ENCODE measurements around the gene CDC45.

CDC45 gene

DNA sequence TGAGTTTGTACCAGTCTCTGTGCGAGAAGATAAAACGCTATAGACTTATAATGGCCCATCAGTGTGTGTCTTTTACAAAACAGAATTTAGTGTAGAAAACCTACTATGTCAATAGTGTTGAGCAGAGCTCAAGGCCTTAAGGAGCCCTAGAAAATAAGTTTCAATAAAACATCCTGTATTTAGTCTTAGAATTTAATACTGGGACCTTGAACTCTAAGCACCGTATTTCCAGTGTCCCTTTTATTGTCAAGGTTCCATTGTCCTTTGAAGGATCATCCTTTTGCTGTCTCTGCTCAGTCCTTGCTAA lies 16.6 kb downstream of the CDC45 start:
- DNase-seq = no peak

DNA sequence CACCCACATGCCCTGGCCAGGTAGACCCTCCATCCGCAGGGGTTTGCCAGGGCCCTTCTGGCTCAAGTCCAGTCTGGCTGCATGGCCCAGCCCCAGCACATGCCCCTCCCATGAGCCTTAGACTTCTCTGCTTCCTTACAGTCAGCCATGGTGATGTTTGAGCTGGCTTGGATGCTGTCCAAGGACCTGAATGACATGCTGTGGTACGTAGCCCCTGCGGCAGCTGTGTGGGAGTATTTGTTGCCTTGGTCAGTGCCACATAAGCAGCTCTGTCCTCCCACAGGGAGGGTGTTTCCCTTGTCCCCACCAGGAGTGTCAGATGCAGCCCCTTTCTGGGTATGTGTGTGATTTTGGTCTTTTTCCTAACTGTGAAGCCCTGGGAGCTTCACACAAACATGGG lies 17.5 kb downstream of the CDC45 start:
- DNase-seq = no peak

DNA sequence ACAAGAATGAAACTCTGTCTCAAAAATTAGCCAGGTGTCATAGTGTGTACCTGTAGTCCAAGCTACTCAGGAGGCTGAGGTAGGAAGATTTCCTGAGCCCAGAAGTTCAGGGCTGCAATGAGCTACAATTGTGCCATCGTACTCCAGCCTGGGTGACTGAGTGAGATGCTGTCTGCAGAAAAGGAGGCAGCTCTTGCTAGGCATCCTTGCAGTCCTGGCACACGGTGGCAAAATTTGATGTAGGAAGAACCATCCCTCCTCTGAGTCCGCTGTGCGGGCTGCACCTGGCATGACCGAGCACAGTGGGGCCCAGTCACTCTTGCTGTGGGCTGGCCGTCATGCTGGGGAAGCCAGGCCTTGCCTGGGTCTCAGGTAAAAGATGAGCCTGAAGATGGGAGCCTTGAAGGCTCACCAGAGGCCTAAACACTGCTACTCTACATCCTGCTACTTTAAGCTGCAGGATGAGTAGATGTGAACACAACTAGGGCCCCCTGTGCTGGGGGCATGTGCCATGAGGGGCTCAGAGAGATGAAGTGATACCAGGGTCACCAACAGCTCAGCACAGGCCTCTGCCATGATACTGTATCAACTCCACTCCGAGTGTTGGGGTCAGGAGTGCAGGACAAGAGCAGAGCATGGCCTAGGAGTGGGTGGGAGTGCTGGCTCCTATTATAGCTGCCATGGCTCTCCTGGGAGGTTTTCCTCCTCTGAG lies 18.6 kb downstream of the CDC45 start:
- no peak for DNase-seq

DNA sequence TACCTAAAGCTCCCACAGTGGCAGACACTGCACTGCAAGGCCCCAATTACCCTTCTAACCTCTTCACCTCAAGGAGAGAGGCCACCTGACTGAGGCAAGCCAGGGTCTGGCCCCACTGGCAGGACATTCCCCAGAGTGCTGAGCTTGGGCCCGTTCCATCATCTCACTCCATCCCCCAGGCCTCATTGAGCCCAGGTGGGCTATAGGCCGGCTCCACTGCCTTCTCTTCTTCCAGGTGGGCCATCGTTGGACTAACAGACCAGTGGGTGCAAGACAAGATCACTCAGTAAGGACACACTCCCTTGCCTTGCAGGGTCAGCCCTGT lies 19.1 kb downstream of the CDC45 start:
- no peak for DNase-seq

DNA sequence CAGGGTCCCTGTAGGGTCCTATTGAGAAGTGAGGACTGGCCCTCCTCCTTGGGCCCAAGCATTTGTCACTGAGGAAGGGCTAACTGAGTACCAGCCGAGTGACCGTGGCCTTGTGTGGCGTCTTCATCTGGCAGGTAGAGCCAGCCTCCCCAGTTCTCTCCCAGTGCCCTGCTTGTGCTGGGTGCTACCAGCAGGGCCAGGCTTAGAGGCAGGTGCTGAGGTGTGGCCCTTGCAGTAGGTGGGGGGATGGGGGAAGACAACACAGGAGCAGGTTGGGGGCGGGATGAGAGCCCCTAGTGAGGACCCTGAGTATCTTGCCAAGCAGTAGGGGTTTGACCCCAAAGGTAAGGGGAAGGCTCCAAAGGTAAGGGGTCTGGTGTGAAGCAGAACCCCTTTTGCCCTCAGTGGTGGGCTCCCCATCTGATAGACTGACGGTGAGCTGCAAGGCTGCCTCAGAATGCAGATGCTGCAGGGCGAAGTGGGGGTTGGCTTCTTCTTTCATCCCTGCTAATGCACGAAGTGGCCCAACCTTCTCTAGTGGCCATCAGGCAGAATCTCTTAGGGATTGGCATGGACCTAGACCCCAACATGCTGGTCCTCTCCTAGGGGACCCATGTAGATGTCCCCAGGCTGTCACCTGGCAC lies 19.6 kb downstream of the CDC45 start:
- DNase-seq = no peak

DNA sequence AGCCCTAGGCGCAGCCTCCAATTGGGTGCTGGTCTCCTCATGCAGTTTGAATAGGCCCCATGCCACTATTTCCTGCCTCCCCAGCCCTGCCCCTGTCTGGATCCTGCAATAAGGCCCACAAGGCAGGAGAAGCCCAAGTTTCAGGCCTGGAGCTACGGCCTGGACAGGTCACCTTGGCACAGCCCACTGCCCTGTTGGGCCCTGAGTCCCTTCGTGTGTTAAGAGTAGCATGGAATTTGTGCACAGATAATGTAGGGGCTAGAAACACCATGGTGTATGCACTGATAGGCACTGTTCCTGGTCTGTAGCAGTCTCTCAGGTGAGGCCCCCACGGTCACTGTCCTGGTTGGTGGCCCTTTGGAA lies 20.1 kb downstream of the CDC45 start:
- DNase-seq = no peak

DNA sequence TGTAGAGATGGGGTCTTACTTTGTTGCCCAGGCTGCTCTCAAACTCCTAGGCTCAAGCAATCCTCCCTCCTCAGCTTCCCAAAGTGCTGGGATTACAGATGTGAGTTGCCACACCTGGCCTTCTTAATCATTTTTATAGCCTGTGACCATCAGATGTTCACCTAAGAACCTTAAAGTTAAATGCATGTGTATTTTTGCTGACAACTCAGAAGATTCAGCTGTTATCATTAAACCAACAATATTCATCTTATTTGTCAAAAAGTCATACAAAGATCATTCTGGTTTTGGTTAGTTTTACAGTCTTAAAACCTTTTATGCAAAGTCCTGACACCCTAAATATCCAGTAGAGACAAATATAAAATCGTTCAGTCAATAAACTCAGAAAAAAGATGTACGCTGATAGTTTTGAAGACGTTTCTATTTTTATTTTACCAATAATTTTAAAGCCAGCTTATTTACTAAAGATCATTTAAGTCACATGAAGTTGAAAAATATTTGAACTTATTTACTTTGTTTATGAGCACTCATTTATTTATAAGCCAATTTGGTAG lies 22.3 kb downstream of the CDC45 start:
- DNase-seq = no peak

DNA sequence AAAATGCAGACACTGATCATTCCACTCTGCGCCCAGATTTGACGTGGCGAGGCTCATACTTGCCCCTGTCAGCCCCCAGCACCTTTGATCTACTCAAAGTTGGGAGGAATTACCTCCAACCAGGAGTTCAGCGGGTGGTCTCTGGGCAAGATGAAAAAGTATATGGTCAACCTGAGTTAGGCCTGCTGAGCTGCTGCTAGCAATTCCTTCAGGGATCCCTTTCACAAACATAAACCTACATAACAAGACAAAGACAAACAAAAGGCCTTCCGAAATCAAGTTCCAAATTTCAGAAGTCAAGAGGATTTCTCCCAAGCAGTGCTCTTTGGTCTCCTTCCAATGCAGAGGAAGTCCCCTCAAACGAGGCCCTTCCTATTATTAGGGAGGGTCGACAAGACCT lies 23.6 kb downstream of the CDC45 start:
- DNase-seq = no peak

DNA sequence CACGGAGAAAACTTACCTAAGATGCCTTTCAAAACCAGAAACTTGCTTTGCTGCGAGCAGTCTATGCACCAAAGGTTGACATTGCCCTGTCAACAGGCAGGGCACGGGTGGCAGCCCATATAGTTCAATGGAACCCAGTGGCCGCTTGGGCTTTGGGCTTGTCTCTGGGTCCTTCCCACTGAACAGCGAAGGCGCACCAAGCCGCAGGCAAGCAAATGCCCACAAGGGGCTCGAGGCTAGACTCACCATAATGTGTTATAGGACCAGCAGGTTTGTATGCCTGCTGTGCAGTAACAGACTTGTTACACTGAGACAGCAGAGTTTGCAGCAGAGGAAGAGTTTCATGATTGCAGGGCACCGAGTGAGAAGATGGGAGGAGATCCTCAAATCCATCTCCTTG lies 24.1 kb downstream of the CDC45 start:
- no peak for DNase-seq

DNA sequence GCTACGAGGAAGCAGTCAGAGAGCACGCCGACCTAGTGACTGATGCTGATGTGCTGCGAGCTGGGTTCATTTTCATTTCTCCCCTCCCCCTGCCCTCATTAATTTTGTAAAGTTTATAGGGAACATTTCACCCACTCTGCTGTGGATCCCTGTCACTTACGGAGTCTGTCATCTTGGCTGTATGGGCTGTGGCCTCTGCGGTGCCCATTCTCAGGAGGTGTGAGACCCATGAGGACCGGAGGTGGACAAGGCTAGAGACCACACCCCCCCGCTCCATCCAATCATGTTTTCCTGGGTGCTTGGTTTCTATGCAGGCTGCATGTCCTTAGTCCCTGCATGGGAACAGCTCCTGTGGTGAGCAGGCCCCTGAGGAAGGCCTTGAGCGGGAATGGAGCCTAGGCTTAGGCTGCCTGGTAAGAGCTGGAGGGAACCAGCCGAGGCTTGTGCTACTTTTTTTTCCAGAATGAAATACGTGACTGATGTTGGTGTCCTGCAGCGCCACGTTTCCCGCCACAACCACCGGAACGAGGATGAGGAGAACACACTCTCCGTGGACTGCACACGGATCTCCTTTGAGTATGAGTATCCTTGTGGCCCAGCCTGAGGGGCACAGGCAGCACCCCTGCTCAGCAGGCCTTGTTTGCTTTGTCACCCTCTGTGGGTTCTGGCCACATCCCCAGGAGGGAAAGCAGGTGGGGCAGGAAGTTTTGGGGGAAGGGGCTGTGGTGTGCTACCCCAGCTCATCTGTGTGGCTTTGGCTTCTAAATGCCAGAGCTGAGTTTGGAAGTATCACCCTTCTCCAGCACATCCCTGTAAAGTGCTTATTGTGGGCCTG lies 25.4 kb downstream of the CDC45 start:
- DNase-seq = no peak

DNA sequence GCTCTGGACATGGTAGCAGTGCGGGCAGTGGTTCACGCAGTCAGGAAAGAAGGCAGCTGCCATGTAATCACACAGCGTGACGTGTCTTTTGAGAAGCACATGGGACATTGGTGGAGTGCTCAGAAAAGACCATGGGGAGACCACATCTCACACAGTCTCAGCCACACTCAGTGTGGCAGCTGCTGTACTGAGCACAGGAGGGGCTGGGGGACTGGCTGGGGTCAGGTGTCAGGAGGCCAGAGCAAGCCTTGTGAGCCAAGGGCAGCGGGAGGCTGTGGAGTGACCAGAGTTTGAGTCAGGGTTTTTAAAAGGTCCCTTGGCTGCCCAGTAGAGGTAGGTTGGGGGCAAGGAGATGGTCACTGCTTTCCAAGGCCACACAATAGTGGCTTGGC lies 26.0 kb downstream of the CDC45 start:
- DNase-seq = no peak

DNA sequence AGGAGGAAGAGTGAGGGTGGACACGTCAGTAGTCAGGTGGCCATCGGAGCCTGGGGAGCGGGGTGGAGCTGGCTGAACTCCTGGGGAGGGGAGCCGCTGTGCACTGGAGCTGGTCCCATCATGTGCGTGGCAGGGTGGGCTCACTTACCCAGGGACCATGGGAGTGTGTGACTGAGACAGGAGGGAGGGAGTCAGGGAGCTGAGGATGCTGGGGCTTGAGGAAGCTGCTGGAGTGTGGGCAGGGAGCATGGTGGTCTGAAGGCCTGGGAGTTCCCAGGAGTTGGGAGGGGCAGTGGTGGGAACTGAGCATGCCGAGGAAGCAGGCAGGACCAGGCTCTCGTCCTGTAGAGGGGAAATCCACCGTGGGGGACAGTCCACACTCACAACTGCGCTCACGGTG lies 26.5 kb downstream of the CDC45 start:
- DNase-seq = no peak

DNA sequence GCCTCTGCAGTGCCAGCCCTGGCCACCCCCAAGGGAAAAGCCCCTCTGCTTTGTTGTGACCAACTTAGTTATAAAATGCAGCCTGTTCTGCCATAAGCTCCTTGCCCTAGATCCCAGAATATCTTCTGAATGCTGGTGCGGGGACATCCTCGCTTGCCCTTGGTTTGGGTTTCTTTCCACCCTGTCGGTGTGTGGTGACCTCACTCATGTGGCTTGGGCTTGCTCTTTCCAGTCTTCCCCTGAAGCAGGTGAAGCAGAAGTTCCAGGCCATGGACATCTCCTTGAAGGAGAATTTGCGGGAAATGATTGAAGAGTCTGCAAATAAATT lies 27.8 kb downstream of the CDC45 start:
- DNase-seq = no peak

DNA sequence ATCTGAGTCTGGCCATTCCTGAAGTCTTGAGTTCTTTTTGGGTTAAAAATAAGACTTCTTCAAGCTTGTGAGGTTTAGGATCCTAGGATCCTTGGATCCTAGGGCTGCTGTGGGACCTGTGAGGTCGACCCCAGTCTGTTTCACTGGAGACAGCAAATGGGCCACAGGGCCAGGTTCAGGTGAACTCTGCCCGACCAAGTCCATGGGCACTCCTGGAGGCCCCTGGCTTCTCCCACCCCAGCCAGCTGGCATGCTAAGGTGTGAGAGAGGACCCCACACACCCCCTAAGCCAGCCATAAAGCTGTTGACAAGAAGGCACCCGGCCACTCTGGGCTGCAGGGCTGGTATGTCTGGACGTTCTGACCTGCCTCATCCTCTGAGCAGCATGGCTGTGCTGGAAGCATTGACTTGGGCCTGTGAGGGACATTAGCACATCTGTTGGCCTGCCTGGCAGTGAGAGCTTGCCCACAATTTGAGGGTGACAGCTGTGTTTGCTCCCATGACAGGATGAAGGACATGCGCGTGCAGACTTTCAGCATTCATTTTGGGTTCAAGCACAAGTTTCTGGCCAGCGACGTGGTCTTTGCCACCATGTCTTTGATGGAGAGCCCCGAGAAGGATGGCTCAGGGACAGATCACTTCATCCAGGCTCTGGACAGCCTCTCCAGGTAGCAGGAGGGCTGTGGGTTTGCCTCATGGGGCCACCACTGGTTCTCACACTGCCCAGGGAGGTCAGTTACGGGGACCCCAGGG lies 28.5 kb downstream of the CDC45 start:
- DNase-seq = no peak

DNA sequence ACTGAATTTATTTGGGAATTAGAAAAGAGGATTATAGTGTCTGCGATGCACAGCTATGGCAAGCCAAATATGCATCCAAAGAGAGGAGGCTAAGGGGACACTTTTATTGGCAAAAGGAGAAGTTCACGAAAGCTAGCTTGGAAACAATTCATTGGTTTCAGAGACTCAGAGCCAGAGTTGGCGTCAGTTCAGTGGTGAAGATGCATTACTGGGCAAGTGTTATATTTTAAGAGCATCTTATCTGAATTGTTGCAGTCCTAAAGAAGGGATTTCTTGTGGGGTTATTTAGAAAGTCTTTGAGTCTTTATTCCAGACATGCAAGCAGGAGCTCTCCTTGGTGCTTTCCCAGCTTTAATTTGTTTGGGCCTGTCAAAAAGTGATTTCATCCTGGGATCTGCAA lies 29.5 kb downstream of the CDC45 start:
- DNase-seq = no peak

DNA sequence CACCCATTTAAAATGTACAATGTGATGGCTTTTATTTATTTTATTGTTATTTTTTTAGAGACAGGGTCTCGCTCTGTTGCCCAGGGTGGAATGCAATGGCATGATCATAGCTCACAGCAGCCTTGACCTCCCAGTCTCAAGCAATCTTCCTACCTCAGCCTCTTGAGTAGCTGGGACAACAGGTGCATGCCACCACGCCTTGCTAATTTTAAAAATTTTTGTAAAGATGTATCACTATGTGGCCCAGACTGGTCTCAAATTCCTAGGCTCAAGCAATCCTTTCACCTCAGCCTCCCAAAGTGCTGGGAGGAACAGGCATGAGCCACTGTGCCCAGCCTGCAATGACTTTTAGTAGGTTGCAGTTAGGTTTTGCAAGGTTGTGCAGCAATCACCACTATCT lies 30.2 kb downstream of the CDC45 start:
- DNase-seq = no peak

DNA sequence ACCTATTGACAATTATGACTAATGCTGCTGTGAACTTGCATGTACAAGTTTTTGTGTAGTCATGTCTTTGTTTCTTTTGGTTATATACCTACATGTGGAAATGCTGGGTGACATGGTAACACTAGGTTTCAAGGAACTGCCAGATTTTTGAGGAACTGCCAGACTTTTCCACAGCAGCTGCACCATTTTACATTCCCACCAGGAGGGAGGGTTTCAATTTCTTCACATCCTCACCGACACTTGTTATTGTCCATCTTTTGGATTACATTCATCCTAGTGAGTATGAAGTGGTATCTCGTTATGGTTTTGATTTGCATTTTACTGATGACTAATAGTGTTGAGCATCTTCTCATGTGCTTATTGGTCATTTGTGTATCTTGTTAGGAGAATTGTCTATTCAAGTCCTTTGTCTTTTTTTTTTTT lies 31.2 kb downstream of the CDC45 start:
- no peak for DNase-seq

DNA sequence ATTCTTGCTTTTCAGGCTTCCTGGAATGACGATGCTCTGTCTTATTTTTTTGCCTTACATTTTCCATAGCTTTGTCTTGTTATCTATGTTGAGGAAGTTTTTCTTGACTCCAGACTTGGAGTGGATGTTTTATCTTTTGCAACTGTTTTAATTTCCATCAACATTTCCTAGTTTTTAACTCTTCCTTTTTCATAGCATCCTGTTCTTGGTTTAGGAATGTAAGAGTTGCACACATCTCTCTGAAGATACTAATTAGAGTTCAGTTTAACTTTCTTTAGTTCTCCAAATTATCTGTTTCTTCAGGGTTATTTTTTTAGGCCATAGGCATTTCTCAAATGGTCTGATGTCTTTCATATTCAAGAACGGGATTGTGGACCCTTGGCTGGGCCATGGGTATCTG lies 34.1 kb downstream of the CDC45 start:
- no peak for DNase-seq

DNA sequence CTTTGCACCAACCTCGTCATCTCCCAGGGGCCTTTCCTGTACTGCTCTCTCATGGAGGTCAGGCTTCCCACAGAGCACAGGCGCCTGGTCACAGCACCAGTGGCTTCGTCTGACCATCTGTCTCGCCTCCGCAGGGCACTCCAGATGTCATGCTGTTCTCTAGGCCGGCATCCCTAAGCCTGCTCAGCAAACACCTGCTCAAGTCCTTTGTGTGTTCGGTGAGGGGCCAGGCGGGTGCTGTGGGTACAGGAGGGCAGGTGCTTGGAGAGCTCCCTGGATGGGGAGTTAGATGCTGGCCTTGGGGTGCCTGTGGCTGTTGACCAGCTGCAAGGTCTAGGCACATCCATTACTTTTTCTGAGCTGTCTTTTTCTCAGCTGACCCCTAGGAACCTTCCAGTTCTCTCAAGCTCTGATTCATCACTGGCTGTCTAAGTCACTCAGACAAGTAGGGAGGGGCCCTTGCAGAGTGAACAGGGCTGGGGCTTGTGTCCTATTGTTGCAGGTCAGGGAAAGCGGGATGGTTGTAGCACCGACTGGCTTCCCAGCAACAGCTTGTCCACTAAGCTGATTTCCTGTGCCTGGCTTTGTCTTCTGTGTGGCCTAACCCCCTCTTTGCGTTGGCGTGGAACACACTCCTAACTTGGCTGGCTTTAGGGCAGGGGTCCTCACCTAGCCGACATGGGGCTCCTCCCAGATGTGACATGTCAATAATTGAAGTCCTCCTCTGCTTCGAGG lies 35.3 kb downstream of the CDC45 start:
- DNase-seq = no peak

DNA sequence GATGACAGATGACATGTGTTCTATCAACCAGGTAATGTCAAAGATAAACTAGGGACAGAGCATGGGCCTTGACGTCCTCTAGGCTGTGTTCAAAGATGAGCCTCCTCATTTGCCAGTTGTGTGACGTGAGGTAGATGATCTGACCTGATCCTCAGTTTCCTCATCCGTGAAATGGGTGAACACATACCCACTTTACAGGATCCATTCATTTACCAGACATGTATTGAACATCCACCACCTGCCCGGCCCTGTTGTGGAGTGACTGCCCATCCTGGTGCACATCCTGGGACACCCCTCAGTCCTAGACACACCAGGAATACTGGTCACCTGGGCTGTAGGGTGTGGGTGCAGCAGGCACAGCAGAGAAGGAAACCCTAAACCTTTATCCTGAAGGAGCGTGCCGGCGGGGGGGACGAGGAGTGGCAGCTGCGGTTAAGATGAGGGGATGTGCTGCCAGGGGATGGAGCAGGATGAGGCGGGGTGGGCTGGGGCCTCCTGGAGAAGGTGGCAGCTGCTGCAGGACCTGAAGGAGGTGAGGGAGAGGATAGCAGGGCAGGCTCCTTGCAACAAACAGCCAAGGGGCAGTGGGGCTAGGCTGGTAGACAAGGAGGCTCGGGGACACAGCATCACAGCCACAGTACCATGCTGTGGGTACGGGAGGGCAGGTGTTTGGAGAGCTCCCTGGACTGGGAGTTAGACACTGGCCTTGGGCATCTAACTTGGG lies 36.1 kb downstream of the CDC45 start:
- no peak for DNase-seq

DNA sequence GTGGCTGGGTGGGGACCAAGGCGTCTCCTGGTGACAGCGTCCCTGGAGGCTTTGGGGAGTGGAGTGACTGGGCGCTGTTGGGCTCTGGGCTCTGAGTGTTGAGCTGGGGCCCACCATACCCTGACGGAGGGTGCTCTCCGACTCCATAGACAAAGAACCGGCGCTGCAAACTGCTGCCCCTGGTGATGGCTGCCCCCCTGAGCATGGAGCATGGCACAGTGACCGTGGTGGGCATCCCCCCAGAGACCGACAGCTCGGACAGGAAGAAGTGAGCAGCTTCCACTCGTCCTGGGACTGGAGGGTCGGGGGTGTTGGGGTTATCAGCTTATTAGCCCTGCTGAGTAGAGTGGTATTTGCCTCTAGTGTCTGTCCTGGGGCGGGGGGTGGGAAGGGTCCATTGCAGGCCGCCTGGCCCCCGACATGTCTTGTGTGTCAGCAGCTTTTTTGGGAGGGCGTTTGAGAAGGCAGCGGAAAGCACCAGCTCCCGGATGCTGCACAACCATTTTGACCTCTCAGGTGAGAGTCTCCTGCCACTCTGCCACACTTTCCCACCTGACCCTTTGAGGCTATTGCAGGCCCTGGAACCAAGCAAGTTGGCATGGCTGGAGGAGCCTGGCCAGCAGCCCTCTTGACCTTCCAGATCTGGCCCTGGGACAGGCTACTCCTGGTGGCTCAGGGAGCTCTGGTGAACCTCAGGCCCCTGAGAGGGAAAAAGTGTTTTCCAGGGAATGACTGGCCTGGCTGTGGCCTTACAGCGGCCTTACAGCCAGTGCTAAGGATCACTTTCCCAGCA lies 36.9 kb downstream of the CDC45 start:
- no peak for DNase-seq

DNA sequence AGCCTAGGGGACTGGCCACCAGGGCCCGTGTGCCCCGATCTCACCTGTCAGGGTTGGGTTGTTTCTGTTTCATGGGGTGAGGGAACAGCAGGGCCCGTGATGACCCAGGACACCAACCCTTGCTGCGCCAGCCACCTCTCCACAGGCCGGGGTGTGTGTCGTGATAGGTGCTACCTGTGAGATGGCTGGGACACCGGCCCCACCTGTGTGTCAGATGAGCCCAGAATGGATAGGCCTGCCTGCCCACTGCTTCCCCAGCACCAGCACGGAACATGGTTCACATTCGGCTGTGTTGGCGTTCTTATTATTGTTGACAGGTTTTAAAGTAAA lies 37.4 kb downstream of the CDC45 start:
- no peak for DNase-seq

Data from GF-D8 (cell line).